MM.1S (cell line): Measurements from ENCODE around the gene RBFOX1.
"Not testable (repeated sequence)": the region's sequence is repeated elsewhere in the genome, so short reads cannot be mapped to it uniquely, and the experiment has no call there.

Experiments
- DNase-seq: peaks from one replicate; pipeline ENCODE4 v3.0.0-alpha.2; 2015
- H2AFZ ChIP-seq: fragments of 300-600 bp; sonication (generic); 2 replicates; pipeline ENCODE4 v1.6.0; 2016; ENCODE audit warnings: antibody characterized with exemption, low read length
- H3F3A ChIP-seq: fragments of 300-600 bp; sonication (generic); 2 replicates; pipeline ENCODE4 v1.6.1; 2016; ENCODE audit warnings: mild to moderate bottlenecking, antibody characterized with exemption, low read length, moderate library complexity, mixed read lengths; ENCODE audit not compliant: insufficient read depth
- H3K27ac ChIP-seq: fragments of 300-600 bp; sonication (generic); 2 replicates; pipeline ENCODE4 v1.5.1; 2016; ENCODE audit warnings: mild to moderate bottlenecking, low read length
- H3K27me3 ChIP-seq: fragments of 300-600 bp; sonication (generic); replicated peaks from 2 replicates; pipeline ENCODE4 v1.6.0; 2016; ENCODE audit warnings: low read length; ENCODE audit not compliant: insufficient read depth
- H3K36me3 ChIP-seq: fragments of 300-600 bp; sonication (generic); replicated peaks from 2 replicates; pipeline ENCODE4 v1.6.1; 2016; ENCODE audit warnings: mild to moderate bottlenecking, low read length, mixed read lengths; ENCODE audit not compliant: insufficient read depth
- H3K4me1 ChIP-seq: fragments of 300-600 bp; sonication (generic); 2 replicates; pipeline ENCODE4 v1.6.1; 2016; ENCODE audit warnings: low read length, mixed read lengths
- H3K4me2 ChIP-seq: fragments of 300-600 bp; sonication (generic); 2 replicates; pipeline ENCODE4 v1.6.0; 2016; ENCODE audit warnings: low read depth, low read length
- H3K4me3 ChIP-seq: fragments of 300-600 bp; sonication (generic); 2 replicates; pipeline ENCODE4 v1.5.1; 2016; ENCODE audit warnings: low read length, mixed read lengths
- H3K79me2 ChIP-seq: fragments of 300-600 bp; sonication (generic); 2 replicates; pipeline ENCODE4 v1.6.1; 2016; ENCODE audit warnings: mixed run types, low read length, mixed read lengths
- H3K9ac ChIP-seq: fragments of 300-600 bp; sonication (generic); 2 replicates; pipeline ENCODE4 v1.6.1; 2016; ENCODE audit warnings: low read length, mixed read lengths
- H3K9me2 ChIP-seq: fragments of 300-600 bp; sonication (generic); replicated peaks from 2 replicates; pipeline ENCODE4 v1.6.1; 2016; ENCODE audit warnings: mild to moderate bottlenecking, low read length, mixed read lengths; ENCODE audit not compliant: insufficient read depth
- H3K9me3 ChIP-seq: fragments of 300-600 bp; sonication (generic); replicated peaks from 2 replicates; pipeline ENCODE4 v1.6.1; 2016; ENCODE audit warnings: mild to moderate bottlenecking, low read length, mixed read lengths; ENCODE audit not compliant: insufficient read depth
- H4K20me1 ChIP-seq: fragments of 300-600 bp; sonication (generic); 2 replicates; pipeline ENCODE4 v1.6.1; 2016; ENCODE audit warnings: mild to moderate bottlenecking, low read length, moderate library complexity, mixed read lengths; ENCODE audit not compliant: insufficient read depth
- CTCF ChIP-seq: fragments of 300-600 bp; sonication (generic); IDR thresholded peaks from 2 replicates; pipeline ENCODE4 v1.5.1; 2016; ENCODE audit warnings: antibody characterized with exemption, low read length, mixed read lengths
- EZH2 ChIP-seq: fragments of 300-600 bp; sonication (generic); optimal IDR thresholded peaks from 2 replicates; pipeline ENCODE3; 2017; ENCODE audit warnings: low read depth, mild to moderate bottlenecking, antibody characterized with exemption, low read length, mixed read lengths
- EZH2phosphoT487 ChIP-seq: fragments of 300-600 bp; sonication (generic); IDR thresholded peaks from 2 replicates; pipeline ENCODE4 v1.6.1; 2018; ENCODE audit warnings: antibody characterized with exemption, low read length

The RBFOX1 gene

GRCh38 chr16:7501868-7502267, 169.2 kb downstream of the RBFOX1 start:
- no peaks in the 10 kb centered on the region for H3K9me2 ChIP-seq
- no peaks in the 10 kb centered on the region for H3K4me1 ChIP-seq
- H3K4me3 ChIP-seq, result no peak overlapping the region
- H3K27ac ChIP-seq, result no peak overlapping the region
- no peaks in the 10 kb centered on the region for H3F3A ChIP-seq
- no peak overlapping the region for H2AFZ ChIP-seq
- no peaks in the 10 kb centered on the region for H3K9me3 ChIP-seq
- H3K9ac ChIP-seq, result no peak overlapping the region
- H3K79me2 ChIP-seq, result no peaks in the 10 kb centered on the region
- no peak overlapping the region for H3K4me2 ChIP-seq
- H3K27me3 ChIP-seq, result no peaks in the 10 kb centered on the region
- no peak for DNase-seq
- no peak for TF ChIP-seq EZH2phosphoT487
- no peak for TF ChIP-seq EZH2
- no peak for TF ChIP-seq CTCF
- H4K20me1 ChIP-seq, result no peaks in the 10 kb centered on the region
- no peaks in the 10 kb centered on the region for H3K36me3 ChIP-seq

GRCh38 chr16:7502591-7503157, 170.0 kb downstream of the RBFOX1 start:
- not testable (repeated sequence) for H2AFZ ChIP-seq, H3K4me3 ChIP-seq, H3K79me2 ChIP-seq, H3K4me2 ChIP-seq, H4K20me1 ChIP-seq, H3K9ac ChIP-seq, H3K9me2 ChIP-seq, H3K27ac ChIP-seq, H3K4me1 ChIP-seq, H3K9me3 ChIP-seq, H3K27me3 ChIP-seq, H3F3A ChIP-seq, DNase-seq, H3K36me3 ChIP-seq

DNA sequence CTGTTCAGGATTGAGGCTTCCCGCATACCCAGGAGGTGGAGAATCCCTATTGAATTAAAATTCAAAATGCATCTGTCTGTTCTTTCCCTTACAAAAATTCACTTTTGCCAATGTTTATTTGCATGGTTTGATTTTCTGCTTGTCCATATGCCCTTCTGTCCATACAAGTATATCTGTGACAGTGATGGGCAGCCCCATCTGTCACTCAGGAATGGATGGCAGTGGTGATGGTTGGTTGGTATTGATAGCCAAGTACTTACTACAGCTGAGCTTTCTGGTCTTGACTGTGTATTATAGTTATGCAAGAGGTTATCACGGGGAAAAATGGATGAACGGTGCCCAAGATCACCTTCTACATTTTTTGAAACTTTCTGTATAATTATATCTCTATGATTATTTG, 171.0 kb downstream of the RBFOX1 start:
- H3K9ac ChIP-seq, result no peak overlapping the region
- H4K20me1 ChIP-seq, result no peaks in the 10 kb centered on the region
- no peaks in the 10 kb centered on the region for H3K79me2 ChIP-seq
- no peaks in the 10 kb centered on the region for H3K4me1 ChIP-seq
- H3K9me3 ChIP-seq, result no peaks in the 10 kb centered on the region
- TF ChIP-seq EZH2 (no peak), CTCF (no peak), EZH2phosphoT487 (no peak)
- no peak overlapping the region for H3K4me2 ChIP-seq
- no peak overlapping the region for H3K27ac ChIP-seq
- H2AFZ ChIP-seq, result no peak overlapping the region
- H3K9me2 ChIP-seq, result no peaks in the 10 kb centered on the region
- H3F3A ChIP-seq, result no peaks in the 10 kb centered on the region
- no peak for DNase-seq
- H3K27me3 ChIP-seq, result no peaks in the 10 kb centered on the region
- no peaks in the 10 kb centered on the region for H3K36me3 ChIP-seq
- no peak overlapping the region for H3K4me3 ChIP-seq

DNA sequence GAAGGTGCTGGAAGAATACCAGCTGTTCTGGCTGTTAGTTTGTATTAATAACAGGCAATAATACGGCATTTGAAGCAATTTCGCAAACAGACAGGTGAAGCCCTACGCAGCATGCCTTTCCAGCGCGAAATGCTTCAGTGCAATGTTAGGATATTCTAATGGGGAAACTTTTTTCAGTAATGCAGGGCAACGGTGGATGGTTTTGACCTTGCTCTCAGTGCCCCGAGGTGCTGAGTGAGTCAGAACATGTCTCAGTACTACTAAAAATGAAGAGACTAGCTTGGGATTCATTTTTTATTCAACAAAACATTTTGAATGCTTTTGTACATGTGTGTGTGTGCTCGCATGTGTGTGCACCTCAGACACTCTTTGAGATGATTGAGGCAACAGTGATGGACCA, 172.2 kb downstream of the RBFOX1 start:
- Histone ChIP-seq H3K9me2 (no peaks in the 10 kb centered on the region), H3K9ac (no peak overlapping the region), H3K36me3 (no peaks in the 10 kb centered on the region), H3K4me3 (no peak overlapping the region), H3K9me3 (no peaks in the 10 kb centered on the region), H3K27me3 (no peaks in the 10 kb centered on the region), H3F3A (no peaks in the 10 kb centered on the region), H3K4me2 (no peak overlapping the region), H3K79me2 (no peaks in the 10 kb centered on the region), H3K4me1 (no peaks in the 10 kb centered on the region), H3K27ac (no peak overlapping the region), H2AFZ (no peak overlapping the region), H4K20me1 (no peaks in the 10 kb centered on the region)
- TF ChIP-seq EZH2phosphoT487 (no peak), CTCF (no peak), EZH2 (no peak)
- DNase-seq, result no peak
